Activated naive CD4-positive, alpha-beta T cell treated with anti-CD3 and anti-CD28 coated beads for 36 hours (primary cell): Measurements from ENCODE around the gene POLD1. TPM values are rescaled to one million over a fixed set of nuclear protein-coding genes. Genes with fewer than 3 reads are reported as not detected.
A peak's percentile ranks its signal among the peaks of the same experiment; 100 is the strongest.
"Not testable (repeated sequence)": the region's sequence is repeated elsewhere in the genome, so short reads cannot be mapped to it uniquely, and the experiment has no call there.

Experiments
- CTCF ChIA-PET: fragments of 350-600 bp; sonication (Branson Sonifier 250); formaldehyde crosslinking; loops from one replicate; lab custom pipeline; 2021; ENCODE audit warnings: antibody characterized with exemption; lab: Charles Lee
- DNase-seq: peaks from one replicate; pipeline ENCODE4 v3.0.0-alpha.2; 2020
- H3K27ac Mint-ChIP-seq: one replicate; pipeline ENCODE4 v1.8.0; 2021; ENCODE audit warnings: mild to moderate bottlenecking, mixed read lengths
- H3K27me3 Mint-ChIP-seq: one replicate; pipeline ENCODE4 v1.8.0; 2021; ENCODE audit warnings: low read depth, mixed read lengths
- H3K36me3 Mint-ChIP-seq: one replicate; pipeline ENCODE4 v1.8.0; 2021; ENCODE audit warnings: low read depth, mixed read lengths
- H3K4me1 Mint-ChIP-seq: one replicate; pipeline ENCODE4 v1.8.0; 2021; ENCODE audit warnings: low read depth, mixed read lengths
- H3K4me3 Mint-ChIP-seq: one replicate; pipeline ENCODE4 v1.8.0; 2021; ENCODE audit warnings: mild to moderate bottlenecking, moderate library complexity, mixed read lengths
- H3K9me3 Mint-ChIP-seq: one replicate; pipeline ENCODE4 v1.8.0; 2021; ENCODE audit warnings: mixed read lengths
- intact Hi-C: fragments of 100-400 bp; cut with micrococcal nuclease; formaldehyde crosslinking; loops from one replicate; pipeline ENCODE4 v1.15.1; 2023
- total RNA-seq, 2 experiments: library from RNA; stranded (reverse); gene quantifications; one replicate each; pipeline ENCODE4 v1.2.3, GENCODE V29; 2021

Gene POLD1
- total RNA-seq, 2 experiments from 2014 or later = 221 to 224 TPM

DNA sequence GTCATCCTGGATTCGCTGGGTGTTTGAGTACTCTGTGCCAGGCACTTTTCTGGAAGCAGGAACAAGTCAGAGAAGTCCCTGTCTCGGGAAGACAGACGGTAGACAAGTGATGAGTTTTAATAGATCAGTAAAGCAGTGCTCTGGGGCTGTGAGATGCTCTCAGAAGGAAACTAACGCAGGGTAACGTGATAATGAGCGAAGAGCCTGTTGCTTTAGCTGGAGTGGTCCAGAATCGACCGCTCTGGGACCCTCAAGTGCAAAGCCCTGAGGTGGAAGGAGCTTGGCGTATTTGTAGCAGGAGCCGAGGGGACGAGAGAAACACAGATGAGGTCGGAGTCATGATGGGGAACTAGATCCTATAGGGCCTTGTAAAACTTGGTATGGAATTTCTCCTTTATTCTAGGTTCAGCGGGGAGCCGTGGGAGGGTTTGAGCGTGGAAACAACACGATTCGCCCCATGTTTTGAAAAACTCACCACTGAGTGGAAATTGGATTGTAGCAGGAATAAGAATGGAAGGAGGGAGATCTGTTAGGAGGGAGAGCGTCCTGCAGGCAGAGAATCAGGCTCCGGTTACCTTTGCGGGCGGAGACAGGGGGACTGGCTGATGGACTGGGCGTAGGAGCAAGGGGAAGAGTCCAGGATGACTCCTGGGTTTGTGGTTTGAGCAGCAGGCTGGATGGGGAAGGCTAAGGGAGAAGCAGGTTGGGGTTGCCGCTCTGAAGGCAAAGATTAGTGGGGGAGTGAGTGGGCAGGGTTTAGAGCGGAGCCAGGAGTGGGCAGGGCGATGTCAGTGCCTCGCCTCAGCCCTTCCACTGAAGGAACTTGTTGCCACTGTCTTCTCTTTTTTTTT lies 763 bp downstream of the POLD1 start:
- intact Hi-C loops = loop anchor here (1.0 to 5.0 kb wide), 10 partner anchors 9 to 793 kb away; partner anchors contain the start of genes EMC10, GARIN5A, JOSD2 and KCNC3
- CTCF ChIA-PET = interaction anchor here (1.0 to 1.7 kb wide), 3 partner anchors 16 to 78 kb away, joined by 3 to 6 read pairs (median 4); no protein-coding TSS in a partner anchor
- Mint-ChIP-seq H3K4me1 (peaks cover 36% of the 10 kb centered on the region), H3K4me3 (peak overlapping the region; percentile 98), H3K27me3 (no peaks in the 10 kb centered on the region), H3K36me3 (peaks cover 28% of the 10 kb centered on the region), H3K9me3 (no peaks in the 10 kb centered on the region), H3K27ac (peak overlapping the region; percentile 95)
- DNase-seq = no peak

DNA sequence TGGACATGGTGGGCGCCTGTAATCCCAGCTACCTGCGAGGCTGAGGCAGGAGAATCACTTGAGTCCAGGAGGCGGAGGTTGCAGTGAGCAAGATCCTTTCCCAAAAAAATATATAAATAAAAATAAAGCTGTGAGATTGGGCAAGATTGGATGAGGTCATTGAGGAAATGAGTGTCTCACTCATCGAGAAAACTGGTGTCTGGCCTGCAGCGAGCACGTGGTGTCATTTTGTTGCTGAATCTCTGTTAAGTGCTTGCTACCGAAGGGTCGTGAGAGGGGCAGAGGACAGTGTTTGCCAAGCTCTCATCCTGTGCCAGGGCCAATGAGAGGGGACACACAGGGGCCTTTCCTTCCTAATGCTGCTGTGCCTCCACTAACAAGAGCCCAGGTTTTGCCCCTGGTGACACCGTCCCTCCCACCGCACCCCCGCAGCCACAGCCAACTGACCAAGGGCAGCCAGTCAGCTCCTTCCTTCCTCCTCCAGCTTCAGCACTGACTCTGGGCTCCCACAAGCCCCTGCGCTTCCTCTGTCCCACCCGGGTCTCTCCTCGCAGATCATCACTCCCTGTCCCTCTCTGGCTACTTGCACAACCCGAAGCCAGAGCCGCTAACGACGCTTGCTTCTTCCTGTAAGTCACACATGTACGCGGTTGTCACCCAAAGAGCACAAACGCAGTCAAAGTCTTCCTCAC lies 3.2 kb downstream of the POLD1 start:
- no peak for DNase-seq
- CTCF ChIA-PET = interaction anchor here (1.3 to 1.7 kb wide), 2 partner anchors 18 to 28 kb away, joined by 3 to 6 read pairs; no protein-coding TSS in a partner anchor
- Mint-ChIP-seq H3K27ac (no peak overlapping the region), H3K36me3 (peaks cover 38% of the 10 kb centered on the region), H3K4me1 (peaks cover 36% of the 10 kb centered on the region), H3K9me3 (no peaks in the 10 kb centered on the region), H3K27me3 (no peaks in the 10 kb centered on the region), H3K4me3 (no peak overlapping the region)
- intact Hi-C loops = no loop called here

GRCh38 chr19:50387868-50388245 lies 3.7 kb downstream of the POLD1 start:
- CTCF ChIA-PET = no interaction called here
- H3K27me3 Mint-ChIP-seq = no peaks in the 10 kb centered on the region
- H3K9me3 Mint-ChIP-seq = no peaks in the 10 kb centered on the region
- no peak overlapping the region for H3K27ac Mint-ChIP-seq
- intact Hi-C loops = no loop called here
- no peak for DNase-seq
- H3K4me1 Mint-ChIP-seq = peaks cover 36% of the 10 kb centered on the region
- H3K4me3 Mint-ChIP-seq = no peak overlapping the region
- peaks cover 43% of the 10 kb centered on the region for H3K36me3 Mint-ChIP-seq

GRCh38 chr19:50390295-50390694 lies 6.1 kb downstream of the POLD1 start:
- intact Hi-C loops = not testable (repeated sequence)

GRCh38 chr19:50390952-50391351 lies 6.8 kb downstream of the POLD1 start:
- DNase-seq, H3K27me3 Mint-ChIP-seq, H3K9me3 Mint-ChIP-seq, H3K27ac Mint-ChIP-seq, H3K4me1 Mint-ChIP-seq, intact Hi-C loops, H3K4me3 Mint-ChIP-seq: not testable (repeated sequence)
- peaks cover 45% of the 10 kb centered on the region for H3K36me3 Mint-ChIP-seq
- CTCF ChIA-PET = interaction anchor here (0.6 kb wide), 1 partner anchor 70 kb away, joined by 3 read pairs; no protein-coding TSS in a partner anchor

More at GRCh38 chr19:50390295-50390694, 6.1 kb downstream of the POLD1 start:
- H3K9me3 Mint-ChIP-seq, DNase-seq, H3K27me3 Mint-ChIP-seq, H3K4me3 Mint-ChIP-seq, H3K27ac Mint-ChIP-seq: not testable (repeated sequence)
- peaks cover 15% of the 10 kb centered on the region for H3K4me1 Mint-ChIP-seq
- CTCF ChIA-PET = interaction anchor here (0.6 kb wide), 1 partner anchor 71 kb away, joined by 3 read pairs; no protein-coding TSS in a partner anchor
- H3K36me3 Mint-ChIP-seq = peaks cover 42% of the 10 kb centered on the region

DNA sequence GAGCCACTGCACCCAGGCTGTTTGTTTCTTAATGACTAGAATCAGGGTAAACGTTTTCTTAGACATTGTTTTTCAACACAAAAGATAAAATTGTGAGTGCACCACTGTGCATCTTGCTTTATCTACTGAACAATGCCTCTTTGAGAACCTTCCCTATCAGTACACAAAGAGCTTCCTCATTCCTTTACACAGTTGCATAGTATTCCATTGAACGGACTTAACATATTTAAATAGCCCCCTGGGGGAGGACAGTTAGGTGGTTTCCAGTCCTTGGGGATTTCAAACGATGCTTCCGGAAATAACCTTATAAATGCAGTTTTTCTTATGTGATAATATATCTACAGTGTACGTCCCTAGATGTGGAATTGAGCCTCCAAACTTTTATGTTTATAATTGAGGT lies 8.6 kb downstream of the POLD1 start:
- no peak for DNase-seq
- Mint-ChIP-seq H3K27me3 (no peaks in the 10 kb centered on the region), H3K4me3 (no peak overlapping the region), H3K27ac (no peak overlapping the region), H3K9me3 (no peaks in the 10 kb centered on the region), H3K36me3 (peaks cover 41% of the 10 kb centered on the region), H3K4me1 (peaks cover 1% of the 10 kb centered on the region)
- CTCF ChIA-PET = no interaction called here
- intact Hi-C loops = no loop called here

- Mint-ChIP-seq H3K36me3 (peaks cover 45% of the 10 kb centered on the region), H3K4me3 (no peak overlapping the region), H3K27ac (no peak overlapping the region), H3K4me1 (no peaks in the 10 kb centered on the region), H3K9me3 (no peaks in the 10 kb centered on the region), H3K27me3 (no peaks in the 10 kb centered on the region)
- no peak for DNase-seq
- CTCF ChIA-PET = no interaction called here
- intact Hi-C loops = no loop called here
Measured at GRCh38 chr19:50393589-50393988, 9.4 kb downstream of the POLD1 start.

DNA sequence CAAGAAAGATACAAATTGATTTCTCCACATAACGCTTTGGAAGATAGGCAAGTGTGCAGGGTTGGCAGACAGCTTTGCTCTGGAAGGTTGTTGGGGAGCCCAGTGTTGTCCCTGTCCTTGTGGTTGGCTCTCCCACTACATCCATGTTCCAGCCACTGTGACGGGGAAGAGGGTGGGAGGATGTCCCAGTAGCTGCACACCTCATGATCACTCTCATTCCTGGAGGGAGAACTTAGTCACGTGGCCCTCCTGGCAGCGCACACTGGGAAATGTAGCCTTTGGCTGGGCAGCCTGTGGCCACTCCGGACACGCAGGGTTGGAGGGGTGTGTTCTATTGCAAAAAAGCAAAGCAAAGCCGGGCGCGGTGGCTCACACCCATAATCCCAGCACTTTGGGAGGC lies 9.9 kb downstream of the POLD1 start:
- Mint-ChIP-seq H3K4me3 (no peak overlapping the region), H3K36me3 (peaks cover 46% of the 10 kb centered on the region), H3K27me3 (no peaks in the 10 kb centered on the region), H3K9me3 (no peaks in the 10 kb centered on the region), H3K27ac (no peak overlapping the region), H3K4me1 (no peaks in the 10 kb centered on the region)
- DNase-seq = no peak
- intact Hi-C loops = no loop called here
- CTCF ChIA-PET = no interaction called here

DNA sequence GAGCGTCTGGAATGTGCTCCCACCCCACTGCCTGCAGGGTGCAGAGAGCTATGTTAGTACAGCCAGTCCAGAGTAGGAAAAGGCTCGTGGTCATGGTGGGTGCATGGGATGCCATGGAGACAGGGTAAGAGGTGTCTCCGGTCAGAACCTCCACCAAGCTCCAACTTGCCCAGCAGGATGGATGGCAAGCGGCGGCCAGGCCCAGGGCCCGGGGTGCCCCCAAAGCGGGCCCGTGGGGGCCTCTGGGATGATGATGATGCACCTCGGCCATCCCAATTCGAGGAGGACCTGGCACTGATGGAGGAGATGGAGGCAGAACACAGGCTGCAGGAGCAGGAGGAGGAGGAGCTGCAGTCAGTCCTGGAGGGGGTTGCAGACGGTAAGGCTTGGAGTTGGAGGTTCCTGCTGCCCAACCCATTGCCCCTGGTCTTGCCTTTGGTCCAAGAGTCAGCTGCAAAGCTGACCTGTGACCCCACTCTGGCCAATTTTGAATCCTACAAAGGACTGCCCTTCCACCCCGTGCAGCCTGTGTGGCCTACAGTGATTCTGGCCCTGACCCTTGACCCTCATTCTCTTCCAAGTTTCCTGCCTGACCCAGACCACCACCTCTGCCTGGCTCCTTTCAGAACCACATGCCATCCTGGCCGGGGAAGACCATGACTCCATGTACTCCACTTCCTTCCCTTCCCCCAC lies 14.7 kb downstream of the POLD1 start:
- CTCF ChIA-PET = interaction anchor here (0.6 kb wide), 1 partner anchor 57 kb away, joined by 3 read pairs; no protein-coding TSS in a partner anchor
- Mint-ChIP-seq H3K4me3 (no peak overlapping the region), H3K9me3 (no peaks in the 10 kb centered on the region), H3K27ac (no peak overlapping the region), H3K27me3 (no peaks in the 10 kb centered on the region), H3K36me3 (peaks cover 36% of the 10 kb centered on the region), H3K4me1 (no peaks in the 10 kb centered on the region)
- intact Hi-C loops = no loop called here
- DNase-seq = no peak

GRCh38 chr19:50399368-50399745 lies 15.2 kb downstream of the POLD1 start:
- DNase-seq = no peak
- no peak overlapping the region for H3K27ac Mint-ChIP-seq
- H3K27me3 Mint-ChIP-seq = no peaks in the 10 kb centered on the region
- H3K4me1 Mint-ChIP-seq = no peaks in the 10 kb centered on the region
- intact Hi-C loops = no loop called here
- peaks cover 35% of the 10 kb centered on the region for H3K36me3 Mint-ChIP-seq
- no peaks in the 10 kb centered on the region for H3K9me3 Mint-ChIP-seq
- CTCF ChIA-PET = no interaction called here
- no peak overlapping the region for H3K4me3 Mint-ChIP-seq

- Mint-ChIP-seq H3K9me3 (no peaks in the 10 kb centered on the region), H3K4me1 (no peaks in the 10 kb centered on the region), H3K27ac (no peak overlapping the region), H3K27me3 (no peaks in the 10 kb centered on the region), H3K4me3 (no peak overlapping the region), H3K36me3 (peaks cover 41% of the 10 kb centered on the region)
- CTCF ChIA-PET = no interaction called here
- intact Hi-C loops = no loop called here
- no peak for DNase-seq
Measured at GRCh38 chr19:50401605-50402450, 17.7 kb downstream of the POLD1 start.
